GM21381 (cell line): ENCODE data around the gene WWP2.

ENCODE experiments used
- ATAC-seq: cut with Tn5 transposase; IDR thresholded peaks from one replicate; pipeline ENCODE4 v1.9.1; 2021; ENCODE audit warnings: mild to moderate bottlenecking, moderate library complexity; ENCODE audit not compliant: unreplicated experiment

Gene WWP2

GRCh38 chr16:69830146-69830533 is 68.0 kb downstream of the WWP2 start:
- ATAC-seq: no peak

- ATAC-seq: no peak
Measured at GRCh38 chr16:69830534-69831211, 68.5 kb downstream of the WWP2 start.

- ATAC-seq: no peak
Measured at GRCh38 chr16:69831212-69832123, 69.3 kb downstream of the WWP2 start.

DNA sequence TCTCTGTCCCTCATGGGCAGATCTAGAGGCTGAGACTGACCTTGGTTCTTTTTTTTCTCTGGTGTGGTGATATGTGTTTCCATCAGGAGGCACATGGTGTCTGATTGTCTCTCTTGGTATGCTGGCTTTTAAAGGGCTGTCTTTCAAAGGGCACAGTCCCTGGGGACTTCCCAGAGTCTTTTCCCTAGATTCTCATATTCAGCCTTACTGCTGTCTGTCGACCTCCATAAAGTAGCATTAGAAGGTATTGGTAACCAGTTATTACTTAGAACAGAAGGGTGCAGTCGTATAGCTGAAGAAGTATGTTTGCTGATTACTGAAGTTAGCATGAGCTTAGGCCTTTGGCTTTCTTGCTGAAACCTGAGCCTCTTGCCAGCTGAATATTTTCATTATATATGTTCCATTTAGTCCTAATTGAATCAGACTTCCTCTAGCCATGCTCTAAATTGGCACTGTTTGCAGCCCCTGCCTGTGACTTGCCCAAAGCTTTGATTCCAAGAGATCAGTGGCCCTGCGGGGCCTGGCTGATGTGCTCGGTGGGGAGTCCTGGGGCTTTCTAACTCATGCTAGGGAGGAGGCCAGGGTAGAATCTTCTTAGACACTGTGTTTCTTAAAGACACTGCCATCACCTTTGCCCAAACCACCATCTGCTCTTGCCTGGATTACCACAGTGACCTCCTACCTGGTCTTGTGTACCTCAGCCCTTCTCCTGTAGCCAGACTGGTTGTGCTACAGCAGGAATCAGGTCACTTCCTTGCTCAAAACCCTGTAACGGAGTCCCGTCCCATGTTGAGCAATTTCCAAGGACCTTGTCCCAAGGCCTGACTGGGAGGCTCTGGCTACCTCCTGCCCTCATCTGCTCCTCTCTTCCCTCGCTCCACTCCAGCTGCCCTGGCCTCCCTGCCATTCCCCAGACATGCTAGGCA is 71.5 kb downstream of the WWP2 start:
- ATAC-seq: no peak

- ATAC-seq: no peak
Measured at GRCh38 chr16:69834807-69835466, 72.8 kb downstream of the WWP2 start.

DNA sequence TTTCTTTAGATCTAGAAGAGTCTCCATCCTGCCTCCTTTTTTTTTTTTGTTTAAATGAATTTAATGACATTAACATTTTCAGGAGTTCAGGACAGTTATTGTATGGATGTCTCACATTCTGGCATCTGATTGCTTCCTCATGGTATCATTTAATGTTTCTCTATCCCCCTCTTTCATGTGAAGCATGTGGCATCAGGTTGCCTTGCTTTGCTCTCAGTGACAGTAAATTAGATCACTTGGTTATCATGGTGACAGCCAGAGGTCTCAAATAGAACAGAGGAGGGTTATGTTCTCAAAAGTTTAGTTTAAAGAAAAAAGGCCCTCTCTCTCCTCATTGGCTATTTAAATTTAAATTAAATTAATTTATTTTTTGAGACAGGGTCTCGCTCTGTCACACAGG is 74.1 kb downstream of the WWP2 start:
- no peak for ATAC-seq

DNA sequence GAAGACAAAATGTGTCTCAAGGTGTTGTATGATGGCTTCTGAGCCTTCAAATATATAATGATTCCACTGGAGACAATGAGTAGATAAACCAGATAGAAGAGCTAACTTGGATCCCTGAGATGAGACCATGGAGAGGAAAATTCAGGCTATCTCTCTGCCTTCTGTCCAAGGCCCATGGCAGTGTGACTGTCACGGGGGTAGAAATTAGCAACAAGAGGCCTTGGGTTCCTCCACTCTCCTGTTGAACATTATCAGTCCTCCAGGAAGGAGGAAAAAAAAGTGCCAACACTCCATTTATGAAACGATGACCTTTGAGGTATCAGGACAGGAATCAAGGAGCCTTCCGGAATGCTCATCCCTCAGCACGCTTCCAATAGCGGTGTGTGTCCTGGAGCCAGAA is 75.2 kb downstream of the WWP2 start:
- ATAC-seq: no peak

- ATAC-seq: no peak
Measured at GRCh38 chr16:69838489-69838888, 76.4 kb downstream of the WWP2 start.

DNA sequence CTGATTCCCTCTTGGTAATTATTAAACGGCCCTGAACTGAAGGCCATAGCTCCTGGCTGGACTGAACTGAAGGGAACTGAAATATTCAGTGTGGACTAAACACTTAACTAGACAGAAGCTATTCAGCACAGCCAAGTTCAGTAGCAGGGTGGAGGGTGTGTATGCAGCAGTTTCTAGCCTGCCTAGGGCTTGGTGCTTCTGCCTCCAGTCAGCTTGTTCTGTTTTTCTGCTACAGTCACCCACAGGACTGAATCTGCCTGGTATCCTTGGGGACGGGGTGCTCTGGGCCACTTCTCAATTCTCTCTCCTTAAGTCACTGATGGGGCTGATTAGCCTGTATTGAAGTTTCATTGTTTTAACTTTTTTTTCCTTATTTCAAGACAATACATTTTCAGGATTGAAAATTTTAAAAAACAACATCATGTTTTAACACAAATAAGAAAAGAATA is 77.1 kb downstream of the WWP2 start:
- no peak for ATAC-seq

GRCh38 chr16:69839798-69840409 is 77.8 kb downstream of the WWP2 start:
- ATAC-seq: no peak

GRCh38 chr16:69840975-69841374 is 78.8 kb downstream of the WWP2 start:
- no peak for ATAC-seq

GRCh38 chr16:69844441-69844840 is 82.3 kb downstream of the WWP2 start:
- no peak for ATAC-seq

DNA sequence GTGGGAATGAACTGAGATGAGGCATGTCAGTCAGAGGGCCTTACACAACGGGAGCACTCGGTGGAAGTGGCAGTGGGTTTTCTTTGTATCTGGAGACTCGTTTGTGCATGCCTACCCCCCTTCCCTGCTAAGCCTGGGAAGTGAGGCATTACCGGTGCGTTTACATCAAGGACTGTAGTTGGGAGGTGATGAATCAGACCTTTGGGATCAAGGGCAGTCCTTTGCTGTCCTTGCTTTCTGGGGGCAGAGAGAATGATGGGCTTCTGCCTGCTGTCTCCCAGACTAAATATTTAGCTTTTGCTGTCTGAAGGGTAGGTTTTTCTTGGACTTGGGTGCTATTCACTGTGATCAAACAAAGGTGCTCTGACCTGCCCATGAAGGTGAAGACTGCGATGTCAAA is 83.0 kb downstream of the WWP2 start:
- no peak for ATAC-seq

DNA sequence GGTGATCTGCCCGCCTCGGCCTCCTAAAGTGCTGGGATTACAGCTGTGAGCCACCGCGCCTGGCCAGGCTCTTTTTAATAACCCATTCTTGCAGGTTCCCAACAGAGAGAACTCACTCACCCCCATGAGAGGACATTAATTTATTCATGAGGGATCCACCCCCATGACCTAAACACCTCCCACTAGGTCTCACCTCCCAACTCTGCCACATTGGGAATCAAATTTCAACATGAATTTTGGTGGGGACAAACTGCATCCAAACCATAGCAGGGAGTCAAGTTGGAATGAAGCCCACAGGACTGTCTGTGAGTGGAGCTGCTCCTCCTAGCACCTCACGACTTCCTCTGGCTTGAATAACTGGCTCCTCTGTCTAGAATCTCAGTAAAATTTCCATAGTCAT is 85.5 kb downstream of the WWP2 start:
- ATAC-seq: no peak

DNA sequence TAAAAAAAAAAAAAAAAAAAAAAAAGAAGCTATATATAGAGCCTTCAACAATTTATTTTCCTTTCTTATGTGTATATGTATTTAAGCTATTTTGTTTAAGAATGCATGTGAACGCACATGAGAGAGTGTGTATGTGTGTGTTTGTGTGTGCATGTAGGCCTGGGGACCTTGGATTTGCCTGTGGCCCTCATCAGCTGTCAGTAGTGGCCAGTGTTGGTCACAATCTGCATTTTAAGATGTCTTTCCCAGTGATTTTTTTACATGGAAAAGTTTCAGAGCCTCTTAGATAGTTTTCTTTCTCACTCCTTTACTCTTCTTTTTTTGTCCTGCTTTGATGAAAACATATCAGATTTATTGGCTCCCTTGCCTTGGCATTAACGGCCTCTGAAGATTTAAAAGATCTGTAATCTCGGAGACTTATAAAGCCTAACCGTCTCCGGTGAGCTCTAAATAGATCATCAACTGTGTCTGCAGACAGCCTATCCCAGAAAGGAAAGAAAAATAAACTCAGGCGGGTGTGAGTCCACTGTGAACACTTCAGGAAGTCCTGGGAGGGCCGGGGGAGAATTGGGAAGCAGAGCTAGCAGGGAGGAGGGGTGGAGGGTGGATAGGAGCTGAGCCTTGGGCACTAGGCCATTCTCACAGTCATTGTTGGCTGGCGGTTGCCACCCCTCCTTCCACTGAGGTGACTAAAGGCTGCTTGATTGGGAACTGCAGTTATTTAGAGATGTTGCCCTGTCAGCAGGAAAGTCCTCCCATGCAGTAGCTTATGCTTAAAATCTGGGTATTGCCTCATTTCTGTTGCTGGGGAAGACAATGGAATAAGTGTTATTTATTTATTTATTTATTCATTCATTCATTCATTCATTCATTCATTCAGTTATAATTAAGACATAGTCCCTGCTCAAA is 86.8 kb downstream of the WWP2 start:
- no peak for ATAC-seq

- no peak for ATAC-seq
Measured at GRCh38 chr16:69851491-69852240, 89.5 kb downstream of the WWP2 start.

- no peak for ATAC-seq
Measured at GRCh38 chr16:69852815-69853214, 90.7 kb downstream of the WWP2 start.

DNA sequence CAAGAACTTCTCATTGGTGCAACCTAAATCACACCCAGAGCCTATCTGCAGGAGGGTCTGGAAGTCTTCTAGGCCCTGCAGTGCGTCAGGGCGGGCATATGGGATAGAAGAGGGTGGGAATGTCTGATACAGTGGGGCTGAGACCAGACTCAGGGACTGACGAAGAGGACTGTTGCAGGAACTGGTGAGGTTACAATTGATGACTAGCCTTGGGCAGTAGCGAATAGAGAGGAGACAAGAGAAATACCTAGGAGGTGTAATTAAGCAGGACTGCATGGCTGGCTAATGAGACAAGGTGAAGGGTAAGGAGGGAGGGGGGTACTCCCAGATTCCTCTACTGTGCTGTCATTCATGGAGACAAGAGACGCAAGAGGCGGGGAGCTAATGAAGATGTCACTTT is 91.3 kb downstream of the WWP2 start:
- no peak for ATAC-seq
